ENCODE measurements around the gene HESX1. TPM values are rescaled to one million over a fixed set of nuclear protein-coding genes. Genes with fewer than 3 reads are reported as not detected.

HESX1 gene
- total and polyA plus RNA-seq, 2 of the 13 experiments (the other 11 are each of a cell fraction or from before 2014, with no cell fraction given): 0.57 to 0.75 TPM

GRCh38 chr3:57164657-57165573 is 34.9 kb downstream of the HESX1 start, which contains the start of gene IL17RD (continued):
- TF ChIP-seq PATZ1 (CRISPR knock-in tag; IDR thresholded peaks at IDR 0.05) (no peak; the same call in 1 of the 2 replicates), HIVEP1 (CRISPR knock-in tag; IDR thresholded peaks at IDR 0.05) (no peak), ZBTB3 (CRISPR knock-in tag; IDR thresholded peaks at IDR 0.05; ENCODE audit: borderline replicate concordance, low read depth) (no peak), ATF1 (CRISPR knock-in tag; IDR thresholded peaks at IDR 0.05) (no peak), GPBP1L1 (CRISPR knock-in tag; IDR thresholded peaks at IDR 0.05) (no peak), ZSCAN21 (CRISPR knock-in tag; IDR thresholded peaks at IDR 0.05; ENCODE audit: borderline replicate concordance) (peak; percentile 48; the same call in 1 of the 2 replicates), ZNF280B (CRISPR knock-in tag; IDR thresholded peaks at IDR 0.05; ENCODE audit: borderline replicate concordance) (no peak), ZMYM4 (CRISPR knock-in tag; IDR thresholded peaks at IDR 0.05) (0 out of 2 replicates have a peak, but pooled peaks have one; percentile 39), ZNF883 (CRISPR knock-in tag; IDR thresholded peaks at IDR 0.05; ENCODE audit: not compliant biosample characterization) (peak; percentile 10), SNAPC2 (CRISPR knock-in tag; IDR thresholded peaks at IDR 0.05) (no peak), PHF21A (CRISPR knock-in tag; IDR thresholded peaks at IDR 0.05) (no peak), E2F2 (CRISPR knock-in tag; IDR thresholded peaks at IDR 0.05; ENCODE audit: borderline replicate concordance) (no peak), ETS1 (CRISPR knock-in tag; IDR thresholded peaks at IDR 0.05) (no peak), RNF2 (conservative IDR thresholded peaks at IDR 0.05; ENCODE audit: low read depth) (peak; percentile 65; the same call in 1 of the 2 replicates), LCORL (IDR thresholded peaks at IDR 0.05) (no peak), LCORL (CRISPR knock-in tag; IDR thresholded peaks at IDR 0.05) (no peak), ZNF768 (CRISPR knock-in tag; IDR thresholded peaks at IDR 0.05) (peak; percentile 31; the same call in 1 of the 2 replicates), ZNF24 (IDR thresholded peaks at IDR 0.05) (no peak)
